WTC11 (cell line): Measurements from ENCODE around the gene ZNF436. TPM values are rescaled to one million over a fixed set of nuclear protein-coding genes. Genes with fewer than 3 reads are reported as not detected.

Experiments
- ATAC-seq: fragments of 200-7000 bp; cut with Tn5 transposase; 2 replicates; pipeline ENCODE4 v1.10.0; 2021; ENCODE audit warnings: mild to moderate bottlenecking, moderate library complexity
- CTCF ChIA-PET: fragments of 300-600 bp; sonication (Branson Sonifier 250); formaldehyde crosslinking; loops from one replicate; lab custom pipeline; 2021; ENCODE audit warnings: antibody characterized with exemption; lab: Charles Lee
- POLR2A ChIA-PET: fragments of 350-600 bp; sonication (Branson Sonifier 250); formaldehyde crosslinking; loops from one replicate; lab custom pipeline; 2021; ENCODE audit warnings: antibody characterized with exemption; lab: Charles Lee
- DNase-seq: peaks from one replicate; pipeline ENCODE4 v3.0.0; 2021; ENCODE audit warnings: low spot score
- H3K27ac Mint-ChIP-seq: 2 replicates; pipeline ENCODE4 v1.8.0; 2021; ENCODE audit warnings: mixed read lengths
- H3K27me3 Mint-ChIP-seq: 2 replicates; pipeline ENCODE4 v1.8.0; 2021; ENCODE audit warnings: low read depth, mild to moderate bottlenecking, moderate library complexity, mixed read lengths
- H3K36me3 Mint-ChIP-seq: 2 replicates; pipeline ENCODE4 v1.8.0; 2021; ENCODE audit warnings: mixed read lengths
- H3K4me1 Mint-ChIP-seq: 2 replicates; pipeline ENCODE4 v1.8.0; 2022; ENCODE audit warnings: mixed read lengths
- H3K4me3 Mint-ChIP-seq: 2 replicates; pipeline ENCODE4 v1.8.0; 2021; ENCODE audit warnings: mild to moderate bottlenecking, moderate library complexity, mixed read lengths
- H3K9me3 Mint-ChIP-seq: 2 replicates; pipeline ENCODE4 v1.8.0; 2021; ENCODE audit warnings: mixed read lengths
- CTCF ChIP-seq: fragments of 200-600 bp; IDR thresholded peaks from 2 replicates; pipeline ENCODE4 v1.8.0; 2022; ENCODE audit warnings: antibody characterized with exemption
- GABPB1 ChIP-seq: sonication (generic); formaldehyde crosslinking; IDR thresholded peaks from 2 replicates; pipeline ENCODE4 v1.8.1; 2023; ENCODE audit warnings: mild to moderate bottlenecking, missing genetic modification reagents
- GTF2I ChIP-seq: fragments of 250-450 bp; sonication (Bioruptor Pico); conservative IDR thresholded peaks from 2 replicates; pipeline ENCODE4 v1.4.0; 2021; ENCODE audit warnings: mild to moderate bottlenecking
- JUN ChIP-seq: sonication (generic); formaldehyde crosslinking; IDR thresholded peaks from 2 replicates; pipeline ENCODE4 v1.8.0; 2023; ENCODE audit warnings: mild to moderate bottlenecking, missing genetic modification reagents
- MLX ChIP-seq: sonication (generic); formaldehyde crosslinking; IDR thresholded peaks from 2 replicates; pipeline ENCODE4 v1.8.1; 2023; ENCODE audit warnings: mild to moderate bottlenecking, missing genetic modification reagents, moderate library complexity
- NFYB ChIP-seq: sonication (generic); formaldehyde crosslinking; conservative IDR thresholded peaks from 2 replicates; pipeline ENCODE4 v1.8.0; 2022; ENCODE audit warnings: low read depth, missing genetic modification reagents
- SMAD3 ChIP-seq: sonication (generic); formaldehyde crosslinking; IDR thresholded peaks from 2 replicates; pipeline ENCODE4 v1.8.0; 2022; ENCODE audit warnings: missing genetic modification reagents, mild to moderate bottlenecking, borderline replicate concordance
- TEAD1 ChIP-seq: sonication (generic); formaldehyde crosslinking; IDR thresholded peaks from 2 replicates; pipeline ENCODE4 v1.8.0; 2022; ENCODE audit warnings: mild to moderate bottlenecking, missing genetic modification reagents
- TEAD4 ChIP-seq: sonication (generic); formaldehyde crosslinking; IDR thresholded peaks from 2 replicates; pipeline ENCODE4 v1.8.0; 2022; ENCODE audit warnings: mild to moderate bottlenecking, missing genetic modification reagents
- ZNF232 ChIP-seq: sonication (generic); formaldehyde crosslinking; IDR thresholded peaks from 2 replicates; pipeline ENCODE4 v1.8.0; 2022; ENCODE audit warnings: mild to moderate bottlenecking, missing genetic modification reagents
- ZNF263 ChIP-seq: sonication (generic); formaldehyde crosslinking; IDR thresholded peaks from 2 replicates; pipeline ENCODE4 v1.8.1; 2022; ENCODE audit warnings: low read depth, mild to moderate bottlenecking, moderate library complexity, missing genetic modification reagents
- ZNF317 ChIP-seq: sonication (generic); formaldehyde crosslinking; IDR thresholded peaks from 2 replicates; pipeline ENCODE4 v1.8.1; 2023; ENCODE audit warnings: low read depth, mild to moderate bottlenecking, moderate library complexity, missing genetic modification reagents, borderline replicate concordance
- ZNF425 ChIP-seq: fragments of 250-450 bp; sonication (Bioruptor Pico); conservative IDR thresholded peaks from 2 replicates; pipeline ENCODE4 v1.9.0; 2021; ENCODE audit warnings: mild to moderate bottlenecking
- ZNF532 ChIP-seq: fragments of 250-450 bp; sonication (Bioruptor Pico); IDR thresholded peaks from 2 replicates; pipeline ENCODE4 v1.9.0; 2021; ENCODE audit warnings: mild to moderate bottlenecking, borderline replicate concordance
- ZSCAN18 ChIP-seq: fragments of 250-450 bp; sonication (Bioruptor Pico); IDR thresholded peaks from 2 replicates; pipeline ENCODE4 v2.1.2; 2022; ENCODE audit warnings: mild to moderate bottlenecking, moderate library complexity
- total RNA-seq: library from RNA; stranded (reverse); gene quantifications from 3 replicates; pipeline ENCODE4 v1.2.3, GENCODE V29; 2021

ZNF436 gene
- total RNA-seq, 1 experiment from 2014 or later, result 1.3 TPM

- H3K36me3 Mint-ChIP-seq, result peaks cover 40% of the 10 kb centered on the region
- POLR2A ChIA-PET, result no interaction called here
- no peak for ATAC-seq
- CTCF ChIA-PET, result no interaction called here
- no peak overlapping the region for H3K27ac Mint-ChIP-seq
- no peak for DNase-seq
- peaks cover 18% of the 10 kb centered on the region for H3K4me1 Mint-ChIP-seq
- peaks cover 38% of the 10 kb centered on the region for H3K9me3 Mint-ChIP-seq
- TF ChIP-seq ZNF317 (CRISPR knock-in tag) (no peak), JUN (no peak), ZNF232 (CRISPR knock-in tag) (no peak), MLX (CRISPR knock-in tag) (no peak), CTCF (no peak), SMAD3 (CRISPR knock-in tag) (no peak), ZNF263 (no peak), NFYB (CRISPR knock-in tag) (no peak), ZNF532 (CRISPR knock-in tag) (no peak), TEAD4 (CRISPR knock-in tag) (no peak), GABPB1 (CRISPR knock-in tag) (no peak), ZSCAN18 (CRISPR knock-in tag) (no peak)
- H3K27me3 Mint-ChIP-seq, result peaks cover 68% of the 10 kb centered on the region
- H3K4me3 Mint-ChIP-seq, result no peak overlapping the region
These were observed 3.5 kb downstream of the ZNF436 start for GRCh38 chr1:23366146-23366545.

GRCh38 chr1:23362218-23362713, 7.4 kb downstream of the ZNF436 start:
- POLR2A ChIA-PET, result interaction anchor here (0.5 kb wide), 1 partner anchor 69 kb away, joined by 4 read pairs; no protein-coding TSS in a partner anchor
- Mint-ChIP-seq H3K4me3 (no peak overlapping the region), H3K27ac (no peak overlapping the region), H3K36me3 (peaks cover 58% of the 10 kb centered on the region), H3K4me1 (no peaks in the 10 kb centered on the region), H3K9me3 (peaks cover 61% of the 10 kb centered on the region), H3K27me3 (peaks cover 100% of the 10 kb centered on the region)
- DNase-seq, result no peak
- CTCF ChIA-PET, result no interaction called here
- TF ChIP-seq TEAD1 (CRISPR knock-in tag) (no peak), ZNF425 (no peak), GTF2I (CRISPR knock-in tag) (peak; percentile 67; the same call in 1 of the 2 replicates)
- no peak for ATAC-seq
